NCI-H2029 (cell line): ENCODE results near the gene MREG.
"Not testable (repeated sequence)": the region's sequence is repeated elsewhere in the genome, so short reads cannot be mapped to it uniquely, and the experiment has no call there.

Source experiments
- DNase-seq: peaks from one replicate; lab custom pipeline; 2025; lab: John Stamatoyannopoulos, UW

Gene MREG

GRCh38 chr2:216021768-216022565 is 8.6 kb upstream of the MREG start:
- DNase-seq, result no peak

- DNase-seq, result no peak
These were observed 5.4 kb upstream of the MREG start for GRCh38 chr2:216018709-216019108.

GRCh38 chr2:216017365-216017764 is 4.0 kb upstream of the MREG start:
- no peak for DNase-seq

GRCh38 chr2:216016581-216016980 is 3.2 kb upstream of the MREG start:
- DNase-seq, result no peak

GRCh38 chr2:216015722-216016464 is 2.5 kb upstream of the MREG start:
- peak; percentile 67 for DNase-seq

- no peak for DNase-seq
These were observed 1.6 kb upstream of the MREG start for GRCh38 chr2:216014986-216015385.

- DNase-seq, result no peak
These were observed 655 bp upstream of the MREG start for GRCh38 chr2:216014006-216014405.

GRCh38 chr2:216012830-216013079 is 596 bp downstream of the MREG start:
- no peak for DNase-seq

- no peak for DNase-seq
These were observed 1.1 kb downstream of the MREG start for GRCh38 chr2:216012133-216012829.

GRCh38 chr2:216009215-216009614 is 4.1 kb downstream of the MREG start:
- not testable (repeated sequence) for DNase-seq

- no peak for DNase-seq
These were observed 5.0 kb downstream of the MREG start for GRCh38 chr2:216008387-216008786.

GRCh38 chr2:216006164-216006663 is 7.1 kb downstream of the MREG start:
- no peak for DNase-seq

GRCh38 chr2:216004697-216005283 is 8.6 kb downstream of the MREG start:
- DNase-seq, result no peak

GRCh38 chr2:216003876-216004696 is 9.3 kb downstream of the MREG start:
- DNase-seq, result no peak

- DNase-seq, result no peak
These were observed 10.7 kb downstream of the MREG start for GRCh38 chr2:216002693-216003092.

GRCh38 chr2:216002101-216002678 is 11.2 kb downstream of the MREG start:
- DNase-seq, result no peak

GRCh38 chr2:216001216-216002100 is 11.9 kb downstream of the MREG start:
- DNase-seq, result no peak

GRCh38 chr2:215998636-215999035 is 14.7 kb downstream of the MREG start:
- no peak for DNase-seq

GRCh38 chr2:215997219-215997618 is 16.1 kb downstream of the MREG start:
- no peak for DNase-seq

GRCh38 chr2:215994911-215995310 is 18.4 kb downstream of the MREG start:
- DNase-seq, result no peak
